H9 (cell line): ENCODE results near the gene IPPK. TPM values are rescaled to one million over a fixed set of nuclear protein-coding genes. Genes with fewer than 3 reads are reported as not detected.

ENCODE experiments used
- DNase-seq: peaks from one replicate; pipeline ENCODE4 v3.0.0-alpha.2; 2017
- H2AFZ ChIP-seq: one replicate; pipeline ENCODE4 v1.6.1; 2013; ENCODE audit warnings: mild to moderate bottlenecking, low read length, control low read depth, moderate library complexity
- H2AK5ac ChIP-seq: 2 replicates; pipeline ENCODE4 v1.6.1; 2013; ENCODE audit warnings: low read length, control low read depth, mixed read lengths; ENCODE audit not compliant: insufficient read length
- H2BK120ac ChIP-seq: one replicate; pipeline ENCODE4 v1.6.1; 2013; ENCODE audit warnings: low read depth, mild to moderate bottlenecking, low read length, control low read depth, inconsistent platforms; ENCODE audit not compliant: poor library complexity, severe bottlenecking
- H2BK12ac ChIP-seq: 2 replicates; pipeline ENCODE4 v1.6.1; 2013; ENCODE audit warnings: low read length, control low read depth, mixed read lengths, low read depth; ENCODE audit not compliant: insufficient read length
- H2BK15ac ChIP-seq: 2 replicates; pipeline ENCODE4 v1.6.1; 2013; ENCODE audit warnings: low read depth, low read length, control low read depth
- H2BK20ac ChIP-seq: one replicate; pipeline ENCODE4 v1.6.1; 2013; ENCODE audit warnings: low read depth, mild to moderate bottlenecking, low read length, control low read depth, inconsistent platforms; ENCODE audit not compliant: poor library complexity, severe bottlenecking
- H2BK5ac ChIP-seq: 2 replicates; pipeline ENCODE4 v1.6.1; 2013; ENCODE audit warnings: low read length, control low read depth, mixed read lengths; ENCODE audit not compliant: insufficient read length
- H3K14ac ChIP-seq: 2 replicates; pipeline ENCODE4 v1.6.1; 2013; ENCODE audit warnings: low read length, control low read depth; ENCODE audit not compliant: insufficient read depth
- H3K18ac ChIP-seq: 2 replicates; pipeline ENCODE4 v1.6.1; 2013; ENCODE audit warnings: low read depth, mild to moderate bottlenecking, mixed read lengths, low read length, control low read depth; ENCODE audit not compliant: insufficient read length
- H3K23ac ChIP-seq: 2 replicates; pipeline ENCODE4 v1.6.1; 2013; ENCODE audit warnings: low read length, control low read depth, mixed read lengths, low read depth; ENCODE audit not compliant: insufficient read length
- H3K23me2 ChIP-seq: 2 replicates; pipeline ENCODE4 v1.6.1; 2013; ENCODE audit warnings: low read depth, mild to moderate bottlenecking, mixed read lengths, low read length, control low read depth; ENCODE audit not compliant: insufficient read length, poor library complexity, severe bottlenecking
- H3K27ac ChIP-seq: 2 replicates; pipeline ENCODE4 v1.5.1; 2013; ENCODE audit warnings: low read length, control low read depth, mixed read lengths, low read depth; ENCODE audit not compliant: insufficient read length
- H3K27me3 ChIP-seq: 2 replicates; pipeline ENCODE4 v1.6.1; 2013; ENCODE audit warnings: low read length, control low read depth, inconsistent platforms; ENCODE audit not compliant: insufficient read depth
- H3K4ac ChIP-seq: 2 replicates; pipeline ENCODE4 v1.6.1; 2013; ENCODE audit warnings: low read depth, mild to moderate bottlenecking, control low read depth, inconsistent platforms, low read length, moderate library complexity
- H3K4me1 ChIP-seq: 2 replicates; pipeline ENCODE4 v1.6.1; 2013; ENCODE audit warnings: low read length, control low read depth, inconsistent platforms; ENCODE audit not compliant: insufficient read depth
- H3K4me2 ChIP-seq: 2 replicates; pipeline ENCODE4 v1.6.1; 2013; ENCODE audit warnings: low read length, control low read depth, mixed read lengths; ENCODE audit not compliant: insufficient read length, insufficient read depth
- H3K56ac ChIP-seq: 2 replicates; pipeline ENCODE4 v1.6.1; 2013; ENCODE audit warnings: low read depth, mild to moderate bottlenecking, mixed read lengths, low read length, control low read depth; ENCODE audit not compliant: insufficient read length
- H3K79me1 ChIP-seq: 2 replicates; pipeline ENCODE4 v1.6.1; 2013; ENCODE audit warnings: low read depth, mild to moderate bottlenecking, moderate library complexity, low read length, control low read depth, inconsistent platforms; ENCODE audit not compliant: insufficient read depth, poor library complexity, severe bottlenecking
- H3K79me2 ChIP-seq: 2 replicates; pipeline ENCODE4 v1.6.1; 2013; ENCODE audit warnings: low read length, control low read depth, inconsistent platforms; ENCODE audit not compliant: insufficient read depth
- H3K9ac ChIP-seq: 2 replicates; pipeline ENCODE4 v1.6.1; 2013; ENCODE audit warnings: low read length, control low read depth, mixed read lengths; ENCODE audit not compliant: insufficient read length; ENCODE audit errors: extremely low read depth
- H3K9me3 ChIP-seq: one replicate; pipeline ENCODE4 v1.6.1; 2013; ENCODE audit warnings: low read depth, low read length, inconsistent platforms; ENCODE audit not compliant: control insufficient read depth
- H3T11ph ChIP-seq: one replicate; pipeline ENCODE4 v1.6.1; 2013; ENCODE audit warnings: mild to moderate bottlenecking, low read length, control low read depth, inconsistent platforms
- H4K20me1 ChIP-seq: one replicate; pipeline ENCODE4 v1.6.1; 2013; ENCODE audit not compliant: control insufficient read depth, insufficient read length, insufficient read depth
- H4K5ac ChIP-seq: 2 replicates; pipeline ENCODE4 v1.6.1; 2013; ENCODE audit warnings: low read depth, mild to moderate bottlenecking, mixed read lengths, low read length, control low read depth; ENCODE audit not compliant: insufficient read length
- H4K8ac ChIP-seq: replicated peaks from 2 replicates; pipeline ENCODE4 v1.6.1; 2013; ENCODE audit warnings: low read length, control low read depth, mixed read lengths, low read depth; ENCODE audit not compliant: insufficient read length
- H4K91ac ChIP-seq: 2 replicates; pipeline ENCODE4 v1.6.1; 2013; ENCODE audit warnings: low read depth, mild to moderate bottlenecking, moderate library complexity, mixed read lengths, low read length, control low read depth; ENCODE audit not compliant: insufficient read length
- H3K27ac Mint-ChIP-seq, 3 experiments: 2 replicates in 2 of 3; 3 replicates in 1 of 3; pipeline ENCODE4 v1.8.0; 2020 to 2021; ENCODE audit warnings: mixed read lengths in 3 of 3, mild to moderate bottlenecking in 1 of 3, moderate library complexity in 1 of 3
- H3K27me3 Mint-ChIP-seq: 2 replicates; pipeline ENCODE4 v1.8.0; 2021; ENCODE audit warnings: low read depth, mild to moderate bottlenecking, moderate library complexity, mixed read lengths
- H3K36me3 Mint-ChIP-seq, 3 experiments: 2 replicates in 2 of 3; 3 replicates in 1 of 3; pipeline ENCODE4 v1.8.0; 2020 to 2021; ENCODE audit warnings: low read depth in 3 of 3, mixed read lengths in 3 of 3; ENCODE audit not compliant: insufficient read depth in 1 of 3
- H3K4me1 Mint-ChIP-seq, 2 experiments: 2 replicates each; pipeline ENCODE4 v1.8.0; 2020; ENCODE audit warnings: mixed read lengths in 2 of 2
- H3K4me3 Mint-ChIP-seq, 2 experiments: 2 replicates in 1 of 2; 3 replicates in 1 of 2; pipeline ENCODE4 v1.8.0; 2020 to 2021; ENCODE audit warnings: mild to moderate bottlenecking in 2 of 2, mixed read lengths in 2 of 2, moderate library complexity in 1 of 2
- H3K9me3 Mint-ChIP-seq, 2 experiments: 2 replicates in 1 of 2; 3 replicates in 1 of 2; pipeline ENCODE4 v1.8.0; 2020; ENCODE audit warnings: mild to moderate bottlenecking in 2 of 2, mixed read lengths in 2 of 2, moderate library complexity in 1 of 2
- CTCF ChIP-seq: fragments of 200-600 bp; sonication (generic); conservative IDR thresholded peaks from 3 replicates; pipeline ENCODE4 v1.8.0; 2021; ENCODE audit warnings: antibody characterized with exemption, mild to moderate bottlenecking
- WGBS: extraction: QIAGEN DNeasy Blood & Tissue Kit; methylation state at CpG from one replicate; pipeline ENCODE4 v1.1.7; 2013; ENCODE audit warnings: missing lambda C conversion rate, low lambda C conversion rate, mixed read lengths; ENCODE audit not compliant: insufficient read length; ENCODE audit errors: extremely low coverage; 5-methylcytosine and 5-hydroxymethylcytosine counted together
- total RNA-seq: library from RNA; stranded (reverse); gene quantifications from 2 replicates; pipeline ENCODE4 v1.2.1, GENCODE V29; 2021

The IPPK gene
- total RNA-seq, 1 experiment from 2014 or later, result 10.7 TPM

GRCh38 chr9:92640398-92641091 is 29.4 kb downstream of the IPPK start:
- H3K27ac Mint-ChIP-seq, result no peak overlapping the region; a peak in 1 of 7 replicates
- WGBS, result no CpG with 5 or more reads among the region's 8 CpGs
- H2AK5ac ChIP-seq, result no peak overlapping the region
- H3K9me3 ChIP-seq, result no peaks in the 10 kb centered on the region
- H4K5ac ChIP-seq, result no peak overlapping the region
- no peak overlapping the region for H4K91ac ChIP-seq
- no peak overlapping the region for H2BK15ac ChIP-seq
- no peaks in the 10 kb centered on the region for H4K20me1 ChIP-seq
- no peak for TF ChIP-seq CTCF
- H3K27me3 ChIP-seq, result no peaks in the 10 kb centered on the region
- H3K27me3 Mint-ChIP-seq, result no peaks in the 10 kb centered on the region
- H2BK120ac ChIP-seq, result no peak overlapping the region
- H3K79me1 ChIP-seq, result no peaks in the 10 kb centered on the region
- H3T11ph ChIP-seq, result no peak overlapping the region
- no peaks in the 10 kb centered on the region for H3K23me2 ChIP-seq
- peak; percentile 14 for DNase-seq
- no peak overlapping the region for H3K9ac ChIP-seq
- H2BK5ac ChIP-seq, result no peak overlapping the region
- no peaks in the 10 kb centered on the region for H3K79me2 ChIP-seq
- no peak overlapping the region for H2AFZ ChIP-seq
- H3K4me1 ChIP-seq, result no peaks in the 10 kb centered on the region
- H3K56ac ChIP-seq, result no peak overlapping the region
- H3K4me2 ChIP-seq, result no peak overlapping the region
- H3K9me3 Mint-ChIP-seq, result no peaks in the 10 kb centered on the region
- H3K14ac ChIP-seq, result no peak overlapping the region
- no peak overlapping the region for H3K4me3 Mint-ChIP-seq
- no peaks in the 10 kb centered on the region for H3K4me1 Mint-ChIP-seq
- H3K23ac ChIP-seq, result no peak overlapping the region
- no peak overlapping the region for H4K8ac ChIP-seq
- no peak overlapping the region for H3K27ac ChIP-seq
- no peak overlapping the region for H3K4ac ChIP-seq
- no peak overlapping the region for H3K18ac ChIP-seq
- H2BK20ac ChIP-seq, result no peak overlapping the region
- H3K36me3 Mint-ChIP-seq, result peaks cover 6 to 57% (median 31%) of the 10 kb centered on the region in 3 experiments; a peak in 6 of 7 replicates
- no peak overlapping the region for H2BK12ac ChIP-seq
